ENCODE measurements around the gene MAD1L1. TPM values are rescaled to one million over a fixed set of nuclear protein-coding genes. Genes with fewer than 3 reads are reported as not detected.

The MAD1L1 gene
- total and polyA plus RNA-seq, 2 of the 13 experiments (the other 11 are each of a cell fraction or from before 2014, with no cell fraction given): 17.4 to 64.7 TPM

GRCh38 chr7:2110610-2111396, 121.9 kb downstream of the MAD1L1 start (continued):
- peak; percentile 72; the same call in 1 of the 2 replicates for TF ChIP-seq ZNF280B (CRISPR knock-in tag; IDR thresholded peaks at IDR 0.05; ENCODE audit: borderline replicate concordance)
- TF ChIP-seq ZNF496 (CRISPR knock-in tag; IDR thresholded peaks at IDR 0.05; ENCODE audit: insufficient replicate concordance): no peak
- no peak for TF ChIP-seq KLF11 (CRISPR knock-in tag; IDR thresholded peaks at IDR 0.05)
- no peak for TF ChIP-seq ZFP36L2 (CRISPR knock-in tag; IDR thresholded peaks at IDR 0.05)
- TF ChIP-seq ZBTB20 (CRISPR knock-in tag; IDR thresholded peaks at IDR 0.05; ENCODE audit: borderline replicate concordance, low read depth): peak; percentile 21; the same call in 1 of the 2 replicates
- TF ChIP-seq, protein P1, sequence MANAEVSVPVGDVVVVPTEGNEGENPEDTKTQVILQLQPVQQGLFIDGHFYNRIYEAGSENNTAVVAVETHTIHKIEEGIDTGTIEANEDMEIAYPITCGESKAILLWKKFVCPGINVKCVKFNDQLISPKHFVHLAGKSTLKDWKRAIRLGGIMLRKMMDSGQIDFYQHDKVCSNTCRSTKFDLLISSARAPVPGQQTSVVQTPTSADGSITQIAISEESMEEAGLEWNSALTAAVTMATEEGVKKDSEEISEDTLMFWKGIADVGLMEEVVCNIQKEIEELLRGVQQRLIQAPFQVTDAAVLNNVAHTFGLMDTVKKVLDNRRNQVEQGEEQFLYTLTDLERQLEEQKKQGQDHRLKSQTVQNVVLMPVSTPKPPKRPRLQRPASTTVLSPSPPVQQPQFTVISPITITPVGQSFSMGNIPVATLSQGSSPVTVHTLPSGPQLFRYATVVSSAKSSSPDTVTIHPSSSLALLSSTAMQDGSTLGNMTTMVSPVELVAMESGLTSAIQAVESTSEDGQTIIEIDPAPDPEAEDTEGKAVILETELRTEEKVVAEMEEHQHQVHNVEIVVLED (CRISPR knock-in tag; IDR thresholded peaks at IDR 0.05; ENCODE audit: borderline replicate concordance): peak; percentile 57; the same call in 1 of the 2 replicates
- TF ChIP-seq HNRNPH1 (optimal IDR thresholded peaks at IDR 0.05; ENCODE audit: low read depth, low read length): no peak
- TF ChIP-seq IRF9 (CRISPR knock-in tag; IDR thresholded peaks at IDR 0.05; ENCODE audit: borderline replicate concordance): no peak
- TF ChIP-seq ZNF326 (CRISPR knock-in tag; IDR thresholded peaks at IDR 0.05; ENCODE audit: borderline replicate concordance): no peak
- TF ChIP-seq ZFP37 (CRISPR knock-in tag; IDR thresholded peaks at IDR 0.05; ENCODE audit: borderline replicate concordance): peak; percentile 77; the same call in 1 of the 2 replicates
- no peak for TF ChIP-seq SMARCC2 (IDR thresholded peaks at IDR 0.05)
- no peak for TF ChIP-seq ZBTB40 (IDR thresholded peaks at IDR 0.05)
- TF ChIP-seq ZBTB40 (CRISPR knock-in tag; IDR thresholded peaks at IDR 0.05): no peak; the same call in 1 of the 2 replicates
- peak; percentile 71; the same call in 1 of the 2 replicates for TF ChIP-seq GTF3A (CRISPR knock-in tag; conservative IDR thresholded peaks at IDR 0.05)

Data from HepG2 (cell line).